Measurements from ENCODE around the gene GAS1. TPM values are rescaled to one million over a fixed set of nuclear protein-coding genes. Genes with fewer than 3 reads are reported as not detected.

The GAS1 gene, protein sequence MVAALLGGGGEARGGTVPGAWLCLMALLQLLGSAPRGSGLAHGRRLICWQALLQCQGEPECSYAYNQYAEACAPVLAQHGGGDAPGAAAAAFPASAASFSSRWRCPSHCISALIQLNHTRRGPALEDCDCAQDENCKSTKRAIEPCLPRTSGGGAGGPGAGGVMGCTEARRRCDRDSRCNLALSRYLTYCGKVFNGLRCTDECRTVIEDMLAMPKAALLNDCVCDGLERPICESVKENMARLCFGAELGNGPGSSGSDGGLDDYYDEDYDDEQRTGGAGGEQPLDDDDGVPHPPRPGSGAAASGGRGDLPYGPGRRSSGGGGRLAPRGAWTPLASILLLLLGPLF
- total RNA-seq = 10 to 100 TPM; 22.8 to 50.6 (median 40.1) TPM

DNA sequence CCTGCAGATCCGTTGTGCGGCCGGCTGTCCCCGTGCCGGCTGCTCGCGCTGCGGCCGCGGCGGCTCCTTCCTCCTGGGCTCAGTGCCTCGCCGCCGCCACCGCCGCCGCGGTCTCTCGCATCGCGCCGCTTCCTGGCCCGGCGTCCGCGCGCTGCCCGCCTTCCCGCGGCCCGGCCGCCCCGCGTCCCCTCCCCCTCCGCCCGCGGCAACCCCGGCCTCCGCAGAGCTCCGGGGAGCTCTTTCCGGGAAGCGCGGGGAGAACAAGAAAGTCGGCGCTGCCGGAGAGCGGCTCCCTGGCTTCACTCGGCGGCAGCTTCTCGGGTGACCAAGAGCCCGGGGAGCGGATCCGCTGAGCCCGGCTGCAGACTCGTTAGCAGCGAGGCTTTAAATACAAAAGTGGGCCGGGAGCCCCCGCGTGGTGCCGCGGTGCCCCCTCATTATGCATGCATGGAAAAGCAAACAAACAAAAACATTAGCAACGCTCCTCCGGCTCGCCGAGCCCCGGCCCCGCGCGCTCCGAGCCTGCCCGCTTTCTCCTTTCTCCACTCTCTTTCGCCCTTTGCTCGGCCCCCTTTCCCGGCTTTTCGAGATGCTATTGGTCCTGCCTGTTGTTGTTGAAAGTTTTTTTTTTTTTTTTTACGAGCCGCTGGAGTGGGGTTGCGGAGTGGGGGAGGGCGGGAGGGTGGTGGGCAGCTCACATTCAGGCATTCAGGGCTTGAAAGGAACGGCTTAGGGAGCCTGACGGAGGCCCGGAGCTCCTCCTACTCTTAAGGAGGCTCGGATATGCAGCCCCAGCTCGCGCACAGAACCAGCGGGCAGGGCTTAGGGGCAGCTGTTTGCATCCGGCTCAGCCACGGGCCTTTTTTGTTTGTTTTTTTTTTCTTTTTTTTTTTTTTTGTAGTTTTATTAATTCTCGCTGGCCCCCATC lies at the start of gene GAS1:
GAS1 (minus strand) TSS at position 361 of the 928 bp plus-strand sequence. CDS start 727 bp downstream, outside the sequence.
- no peaks in the 10 kb centered on the region for H3K9me3 ChIP-seq
- DNase-seq (ENCODE audit: low spot score in 2 of 2) = peak; percentile 92 to 93
- peak within 1 kb of the TSS; percentile 96 for H3K27ac ChIP-seq
- peaks cover 38% of the 10 kb centered on the region for H3K4me1 ChIP-seq
- peak within 1 kb of the TSS; percentile 95 for H3K4me3 ChIP-seq
- 2% methylated on average over 54 of the region's 89 CpGs for WGBS
- TF ChIP-seq EP300 (IDR thresholded peaks at IDR 0.05) (no peak), POLR2AphosphoS5 (IDR thresholded peaks at IDR 0.05) (no peak), POLR2A (IDR thresholded peaks at IDR 0.05) (peak in 1 of 2 donors; percentile 48)
- TF ChIP-seq, protein P1, sequence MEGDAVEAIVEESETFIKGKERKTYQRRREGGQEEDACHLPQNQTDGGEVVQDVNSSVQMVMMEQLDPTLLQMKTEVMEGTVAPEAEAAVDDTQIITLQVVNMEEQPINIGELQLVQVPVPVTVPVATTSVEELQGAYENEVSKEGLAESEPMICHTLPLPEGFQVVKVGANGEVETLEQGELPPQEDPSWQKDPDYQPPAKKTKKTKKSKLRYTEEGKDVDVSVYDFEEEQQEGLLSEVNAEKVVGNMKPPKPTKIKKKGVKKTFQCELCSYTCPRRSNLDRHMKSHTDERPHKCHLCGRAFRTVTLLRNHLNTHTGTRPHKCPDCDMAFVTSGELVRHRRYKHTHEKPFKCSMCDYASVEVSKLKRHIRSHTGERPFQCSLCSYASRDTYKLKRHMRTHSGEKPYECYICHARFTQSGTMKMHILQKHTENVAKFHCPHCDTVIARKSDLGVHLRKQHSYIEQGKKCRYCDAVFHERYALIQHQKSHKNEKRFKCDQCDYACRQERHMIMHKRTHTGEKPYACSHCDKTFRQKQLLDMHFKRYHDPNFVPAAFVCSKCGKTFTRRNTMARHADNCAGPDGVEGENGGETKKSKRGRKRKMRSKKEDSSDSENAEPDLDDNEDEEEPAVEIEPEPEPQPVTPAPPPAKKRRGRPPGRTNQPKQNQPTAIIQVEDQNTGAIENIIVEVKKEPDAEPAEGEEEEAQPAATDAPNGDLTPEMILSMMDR (IDR thresholded peaks at IDR 0.05) = no peak
- H3K27me3 ChIP-seq = no peaks in the 10 kb centered on the region
- no peaks in the 10 kb centered on the region for H3K36me3 ChIP-seq

DNA sequence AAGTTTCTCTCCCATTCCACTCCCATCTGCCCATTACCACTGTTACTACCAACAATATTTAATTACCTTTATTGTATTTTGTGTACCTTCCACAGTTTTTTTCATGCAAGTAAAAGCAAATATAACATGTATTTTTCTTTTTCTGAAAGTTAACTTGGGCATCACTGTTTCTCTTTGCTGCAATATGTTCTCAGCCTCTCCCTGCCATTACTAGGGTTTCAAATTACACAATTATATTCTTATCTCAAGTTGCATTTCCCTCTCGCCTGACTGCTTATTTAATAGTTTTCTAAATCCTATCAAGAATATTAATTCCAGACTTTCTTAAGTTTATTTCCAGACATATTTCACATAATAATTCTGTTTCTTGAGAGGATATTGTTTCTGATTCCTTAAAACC lies 46.9 kb upstream of the GAS1 start:
- no peaks in the 10 kb centered on the region for H3K9me3 ChIP-seq
- TF ChIP-seq, protein P1 (IDR thresholded peaks at IDR 0.05) = no peak
- TF ChIP-seq POLR2AphosphoS5 (IDR thresholded peaks at IDR 0.05) (no peak), EP300 (IDR thresholded peaks at IDR 0.05) (no peak), POLR2A (IDR thresholded peaks at IDR 0.05) (no peak)
- H3K4me3 ChIP-seq = no peak overlapping the region
- 38% methylated on average over 1 of the region's 1 CpG for WGBS
- DNase-seq (ENCODE audit: low spot score in 2 of 2) = no peak
- H3K27ac ChIP-seq = no peak overlapping the region
- H3K4me1 ChIP-seq = no peaks in the 10 kb centered on the region
- no peaks in the 10 kb centered on the region for H3K27me3 ChIP-seq
- no peaks in the 10 kb centered on the region for H3K36me3 ChIP-seq

DNA sequence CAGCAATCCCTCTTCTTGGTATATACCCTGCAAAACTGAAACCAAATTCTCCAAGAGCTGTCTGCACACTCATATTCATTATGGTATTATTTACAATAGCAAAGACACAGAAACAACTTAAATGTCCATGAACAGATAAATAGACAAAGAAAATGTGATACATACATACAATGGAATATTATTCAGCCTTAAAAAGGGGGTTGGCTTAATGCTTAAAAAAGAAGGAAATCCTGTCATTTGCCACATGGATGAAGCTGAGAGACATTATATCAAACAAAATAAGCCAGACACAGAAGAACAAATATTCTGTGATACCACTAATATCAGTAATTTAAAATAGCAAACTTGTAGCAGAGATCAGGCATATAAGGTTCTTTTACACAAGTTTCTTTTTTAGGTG lies 46.5 kb upstream of the GAS1 start:
- no peaks in the 10 kb centered on the region for H3K27me3 ChIP-seq
- H3K27ac ChIP-seq = no peak overlapping the region
- H3K9me3 ChIP-seq = no peaks in the 10 kb centered on the region
- H3K4me3 ChIP-seq = no peak overlapping the region
- no peaks in the 10 kb centered on the region for H3K4me1 ChIP-seq
- TF ChIP-seq POLR2AphosphoS5 (IDR thresholded peaks at IDR 0.05) = no peak
- no peak for TF ChIP-seq EP300 (IDR thresholded peaks at IDR 0.05)
- TF ChIP-seq, protein P1 (IDR thresholded peaks at IDR 0.05) = no peak
- TF ChIP-seq POLR2A (IDR thresholded peaks at IDR 0.05) = no peak
- no peak for DNase-seq (ENCODE audit: low spot score in 2 of 2)
- H3K36me3 ChIP-seq = no peaks in the 10 kb centered on the region

DNA sequence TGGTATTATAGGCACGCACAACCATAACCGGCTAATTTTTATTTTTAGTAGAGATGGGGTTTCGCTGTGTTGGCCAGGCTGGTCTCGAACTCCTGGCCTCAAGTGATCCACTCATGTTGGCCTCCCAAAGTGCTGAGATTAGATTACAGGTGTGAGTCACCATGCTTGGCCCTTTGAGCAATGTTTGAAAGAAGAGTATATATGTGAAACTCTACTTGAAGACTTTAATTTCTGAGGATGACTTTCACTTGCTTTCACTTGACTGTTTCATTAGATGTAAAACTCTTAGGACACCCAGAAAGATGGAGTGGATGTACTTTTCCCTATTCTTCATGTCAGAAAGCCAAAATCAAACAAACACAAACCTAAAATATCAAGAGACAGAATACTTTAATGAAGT lies 43.8 kb upstream of the GAS1 start:
- no peak for TF ChIP-seq POLR2AphosphoS5 (IDR thresholded peaks at IDR 0.05)
- no peak for TF ChIP-seq EP300 (IDR thresholded peaks at IDR 0.05)
- TF ChIP-seq, protein P1 (IDR thresholded peaks at IDR 0.05) = no peak
- TF ChIP-seq POLR2A (IDR thresholded peaks at IDR 0.05) = no peak
- Histone ChIP-seq H3K9me3 (no peaks in the 10 kb centered on the region), H3K4me1 (no peaks in the 10 kb centered on the region), H3K27ac (no peak overlapping the region), H3K27me3 (no peaks in the 10 kb centered on the region), H3K4me3 (no peak overlapping the region), H3K36me3 (no peaks in the 10 kb centered on the region)
- DNase-seq (ENCODE audit: low spot score in 2 of 2) = no peak
- WGBS = 68% methylated on average over 4 of the region's 4 CpGs

DNA sequence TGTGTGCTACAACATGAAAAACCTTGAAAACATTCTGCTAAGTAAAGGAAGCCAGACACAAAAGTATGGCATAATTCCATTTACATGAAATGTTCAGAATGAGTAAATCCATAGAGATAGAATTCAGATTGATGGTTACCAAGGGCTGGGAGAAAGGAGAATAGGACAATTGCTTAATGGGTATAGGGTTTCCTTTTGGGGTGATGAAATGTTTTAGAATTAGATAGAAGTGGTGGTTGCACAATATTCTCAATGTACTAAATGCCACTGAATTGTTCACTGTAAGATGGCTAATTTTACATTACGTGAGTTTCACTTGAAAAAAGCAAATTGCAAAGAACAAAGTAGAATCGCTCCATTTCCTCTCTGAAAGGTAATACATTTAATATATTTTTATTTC lies 43.0 kb upstream of the GAS1 start:
- no peak for DNase-seq (ENCODE audit: low spot score in 2 of 2)
- Histone ChIP-seq H3K4me3 (no peak overlapping the region), H3K27ac (no peak overlapping the region), H3K27me3 (no peaks in the 10 kb centered on the region), H3K9me3 (no peaks in the 10 kb centered on the region), H3K36me3 (no peaks in the 10 kb centered on the region), H3K4me1 (no peaks in the 10 kb centered on the region)
- TF ChIP-seq POLR2AphosphoS5 (IDR thresholded peaks at IDR 0.05) (no peak), EP300 (IDR thresholded peaks at IDR 0.05) (no peak), POLR2A (IDR thresholded peaks at IDR 0.05) (no peak)
- TF ChIP-seq, protein P1 (IDR thresholded peaks at IDR 0.05) = no peak
- WGBS = 96% methylated on average over 2 of the region's 2 CpGs

Data from suprapubic skin (tissue), 4 donors.